Hematopoietic multipotent progenitor cell treated with erythropoietin and hydrocortisone succinate and interleukin-3 and kit ligand, for 6 days (in vitro differentiated cells): ENCODE measurements around the gene AMBRA1.

ENCODE experiments used
- DNase-seq: peaks from one replicate; pipeline ENCODE4 v3.0.0-alpha.2; 2015

Gene AMBRA1

DNA sequence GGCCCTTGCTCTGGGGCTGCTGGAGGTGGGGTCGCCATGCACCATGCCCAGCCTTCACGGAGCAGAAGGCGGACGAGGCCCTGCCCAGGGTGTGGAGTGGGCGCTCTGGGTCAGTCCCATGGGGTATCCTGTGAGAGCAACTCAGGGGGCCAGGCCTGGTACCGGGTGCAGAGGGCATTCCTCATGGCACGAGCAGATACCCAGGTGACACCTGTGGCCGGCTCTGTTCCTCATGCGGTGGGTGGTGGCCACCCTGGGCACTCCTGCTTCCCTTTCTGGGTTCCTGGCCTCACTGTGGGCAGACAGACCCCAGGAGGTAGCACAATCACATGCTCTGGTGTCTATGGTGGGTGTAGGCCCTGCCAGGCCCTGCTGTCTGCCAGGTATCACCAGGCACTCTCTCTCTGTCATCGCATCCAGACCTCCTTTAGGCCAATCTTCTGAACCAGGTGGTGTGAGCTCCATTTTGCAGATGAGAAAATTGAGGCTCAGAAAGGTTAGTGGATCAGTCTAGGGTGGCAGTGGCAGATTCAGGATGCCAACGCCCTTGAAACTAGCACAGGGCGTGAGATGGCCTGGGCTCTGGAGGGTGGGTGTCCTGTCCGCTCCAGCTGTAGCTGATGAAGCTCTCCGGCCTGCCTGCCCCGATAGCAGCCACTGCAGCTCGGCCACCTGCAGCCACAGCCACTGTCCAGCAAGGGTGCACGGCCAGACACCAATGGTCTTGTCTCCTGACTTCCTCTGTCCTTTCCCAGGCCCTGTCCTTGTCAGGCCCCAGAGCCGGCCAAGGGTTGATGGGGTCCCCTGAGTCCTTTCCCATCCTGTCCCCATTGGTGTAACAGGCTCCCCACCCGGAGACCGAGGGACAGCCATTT, 231.4 kb downstream of the AMBRA1 start:
- no peak for DNase-seq

DNA sequence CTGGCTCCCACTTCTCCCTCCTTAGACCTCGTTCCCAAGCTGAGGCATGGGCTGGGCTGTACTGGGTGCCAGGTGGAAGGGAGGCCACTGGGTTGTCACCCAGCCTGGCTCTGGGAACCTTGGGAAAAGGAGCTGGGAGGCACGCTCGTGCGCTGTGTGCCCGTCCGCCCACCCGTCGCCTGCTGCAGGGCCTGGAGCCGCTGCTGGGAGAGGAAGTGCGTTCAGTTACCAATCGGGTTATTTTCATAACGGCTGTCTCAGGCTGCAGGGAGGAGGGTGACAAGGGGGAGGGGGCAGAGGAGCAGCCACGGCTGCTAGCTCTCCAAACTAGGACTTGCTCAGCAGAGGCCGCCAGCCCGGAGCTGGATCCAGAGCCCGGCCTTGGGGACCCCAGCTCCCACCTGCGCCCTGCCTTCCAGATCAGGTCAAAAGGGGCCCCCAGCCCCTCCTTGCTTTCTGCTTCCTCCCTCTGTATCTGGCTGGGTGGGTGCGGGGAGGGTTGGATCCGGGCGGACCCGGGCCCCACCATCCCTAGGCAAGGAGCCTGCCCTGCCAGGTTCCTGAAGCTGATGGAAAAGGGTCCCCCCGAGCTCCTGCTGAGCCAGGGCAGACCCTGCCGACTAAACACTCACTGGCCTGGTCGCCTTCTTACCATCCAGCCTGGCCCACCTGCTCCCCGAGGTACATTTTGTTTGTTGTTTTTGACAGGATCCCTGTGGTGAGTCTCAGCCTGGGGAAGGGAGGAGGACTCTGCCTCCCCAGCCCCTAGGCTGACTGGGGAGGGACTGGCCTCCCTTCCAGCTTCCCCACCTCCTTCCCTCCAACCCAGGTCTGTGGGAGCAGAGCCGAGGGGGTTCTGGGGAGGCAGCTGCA, 232.3 kb downstream of the AMBRA1 start:
- peak; percentile 90 for DNase-seq

DNA sequence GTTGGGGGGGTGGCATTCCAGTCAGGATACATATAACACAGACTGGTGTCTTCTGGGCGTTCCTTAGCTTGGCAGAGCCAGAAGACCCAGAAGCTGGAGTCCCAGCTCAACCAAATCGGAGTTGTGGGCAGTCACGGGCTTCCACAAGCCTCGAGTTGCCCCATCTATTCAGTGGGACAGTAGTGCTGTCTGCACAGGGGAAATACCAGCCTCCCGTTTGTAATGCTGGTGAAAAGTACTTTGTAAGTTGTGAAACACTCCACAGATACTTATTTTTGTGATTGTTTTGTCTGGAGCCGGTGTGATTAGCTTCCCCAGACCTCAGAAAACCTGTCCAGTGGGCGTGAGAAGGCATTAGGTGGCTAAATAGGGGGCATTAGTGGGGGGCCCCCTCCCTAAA, 232.9 kb downstream of the AMBRA1 start:
- DNase-seq: peak; percentile 61

DNA sequence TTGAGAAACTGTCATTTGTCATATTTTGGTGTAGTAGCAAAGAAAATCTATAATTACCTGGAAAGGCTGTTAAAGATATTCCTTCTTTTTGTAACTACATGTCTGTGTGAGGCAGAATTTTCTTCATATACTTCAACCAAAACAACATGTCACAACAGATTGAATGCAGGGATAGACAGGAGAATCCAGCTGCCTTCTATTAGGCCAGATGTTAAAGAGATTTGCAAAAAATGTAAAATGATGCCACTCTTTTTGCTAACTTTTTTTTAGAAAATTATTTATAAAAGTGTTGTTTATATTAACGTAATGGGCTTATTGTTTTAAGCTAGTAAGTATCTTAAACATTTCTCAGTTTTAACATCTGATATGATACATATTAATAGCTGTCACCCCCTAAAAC, 233.9 kb downstream of the AMBRA1 start:
- DNase-seq: no peak

DNA sequence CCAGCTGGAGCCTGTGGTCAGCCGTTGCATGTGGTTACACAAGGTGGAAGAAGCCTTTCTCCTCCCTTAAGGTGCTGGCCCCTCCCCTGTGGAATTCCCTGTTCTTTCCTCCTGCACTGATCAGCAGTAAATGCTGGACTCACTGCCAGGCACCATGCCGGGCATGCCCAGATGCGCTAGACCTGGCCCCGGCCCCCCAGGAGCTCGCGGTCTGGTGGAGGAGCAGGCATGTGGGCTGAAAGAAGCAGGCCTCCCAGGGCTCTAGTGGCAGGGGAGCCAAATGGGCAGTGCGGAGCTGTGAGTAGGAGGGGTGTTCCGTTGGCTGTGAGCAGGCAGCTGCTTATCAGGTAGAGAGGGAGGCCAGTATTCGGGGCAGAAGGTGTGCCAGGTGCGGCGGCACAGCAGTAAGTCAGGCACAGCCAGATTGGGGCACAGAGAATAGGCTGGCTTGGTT, 236.3 kb downstream of the AMBRA1 start:
- no peak for DNase-seq

DNA sequence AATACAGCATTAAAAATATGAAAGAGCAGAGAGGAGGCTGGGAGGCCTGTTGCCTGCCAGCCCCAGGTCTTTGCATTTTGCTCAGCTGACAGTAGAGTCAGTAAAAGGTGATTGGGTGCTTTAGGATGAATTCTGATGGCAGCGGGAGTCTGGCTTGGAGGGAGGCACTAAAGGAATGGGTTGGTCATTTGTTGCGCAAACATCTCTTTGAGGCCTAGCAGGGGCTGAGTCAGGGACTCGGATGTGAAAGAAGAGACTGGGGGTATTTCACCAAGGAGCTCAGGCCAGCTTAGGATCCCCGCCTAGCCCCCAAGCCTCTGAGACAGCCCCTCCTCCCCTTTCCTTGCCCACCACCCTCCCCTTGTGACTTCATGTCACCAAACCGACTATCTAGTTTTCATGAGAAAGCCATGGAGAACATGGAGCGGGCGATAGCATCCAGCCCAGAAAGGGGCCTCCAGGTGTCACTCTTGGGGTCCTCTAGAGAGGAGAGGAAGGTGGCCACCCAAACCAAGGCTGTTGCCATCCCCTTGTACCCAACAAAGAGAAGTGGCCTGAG, 236.8 kb downstream of the AMBRA1 start:
- DNase-seq: peak; percentile 57

DNA sequence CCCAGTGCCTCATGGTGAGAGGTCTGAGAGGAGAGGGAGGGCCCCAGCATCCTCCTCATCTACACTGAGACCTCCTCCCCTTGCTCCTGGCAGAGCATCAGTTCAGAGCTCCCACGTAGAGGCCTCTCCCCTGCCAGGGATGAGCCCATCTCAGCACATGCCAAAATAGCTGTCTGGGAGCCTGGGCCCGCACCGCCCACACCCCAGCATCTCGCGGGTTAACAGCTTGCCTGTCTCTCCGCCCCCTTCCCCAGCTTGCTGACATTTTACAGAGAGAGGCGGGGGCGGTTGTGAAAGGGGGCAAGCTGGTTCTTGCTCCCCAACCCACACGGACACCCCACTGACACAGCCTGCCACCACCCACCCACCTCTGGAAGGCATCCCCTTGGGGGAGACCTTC, 240.1 kb downstream of the AMBRA1 start:
- DNase-seq: no peak

DNA sequence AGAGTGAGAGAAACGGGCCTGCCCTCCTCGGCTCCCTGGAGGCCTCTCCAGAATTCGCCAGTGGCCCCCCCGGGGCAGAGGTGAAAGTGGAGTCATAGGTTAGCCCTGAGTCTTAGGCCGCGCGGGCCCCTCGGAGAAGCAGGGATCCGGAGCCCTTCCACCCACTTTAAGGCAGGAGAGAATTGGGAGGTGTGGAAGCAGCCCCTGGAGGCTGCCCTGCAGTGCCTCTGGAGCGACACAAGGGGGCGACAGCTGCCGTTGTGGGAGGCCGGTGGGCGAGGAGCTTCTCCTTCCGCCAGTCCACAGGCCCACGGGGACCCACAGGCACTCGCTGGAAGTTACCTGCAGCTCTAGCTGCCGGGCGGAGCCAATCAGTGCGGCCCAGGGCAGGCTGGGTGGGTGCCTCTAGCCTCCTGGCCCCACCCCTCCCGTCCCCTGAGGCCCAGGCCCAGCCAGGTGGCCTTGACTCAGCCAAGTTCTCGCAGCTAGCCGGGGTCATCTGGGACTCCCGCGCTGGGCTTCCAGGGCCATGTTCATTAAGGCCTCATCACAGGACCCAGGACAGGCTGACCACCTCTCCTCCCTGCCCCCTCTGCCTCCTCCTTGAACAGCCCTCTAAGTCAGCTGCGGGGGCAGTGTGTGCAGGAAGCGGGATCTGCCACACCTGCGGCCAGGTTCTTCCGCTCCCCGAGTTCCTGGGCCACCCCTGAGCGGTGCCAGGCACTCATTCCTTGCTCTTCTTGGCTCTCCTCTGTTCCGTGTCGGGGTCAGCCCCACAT, 241.6 kb downstream of the AMBRA1 start:
- peak; percentile 76 for DNase-seq

DNA sequence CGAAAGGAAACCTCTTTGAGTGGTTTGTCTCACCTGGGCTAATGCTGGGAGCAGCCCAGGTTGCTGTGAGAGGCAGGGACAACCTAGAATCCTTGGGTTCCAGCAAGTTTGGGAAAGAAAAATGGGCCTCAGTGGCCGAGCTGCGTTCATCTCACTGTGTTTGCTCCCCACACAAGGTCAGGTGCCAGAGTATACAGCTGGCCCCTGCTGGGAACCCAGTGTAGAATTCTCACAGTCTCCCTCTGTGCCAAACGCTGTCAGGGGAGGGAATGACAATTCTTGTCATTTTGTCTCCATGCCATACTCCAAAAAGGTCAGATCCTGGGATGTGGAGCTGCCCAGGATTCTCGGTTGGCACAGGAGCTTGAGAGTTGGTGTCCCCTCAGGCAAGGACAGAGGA, 242.2 kb downstream of the AMBRA1 start:
- no peak for DNase-seq

DNA sequence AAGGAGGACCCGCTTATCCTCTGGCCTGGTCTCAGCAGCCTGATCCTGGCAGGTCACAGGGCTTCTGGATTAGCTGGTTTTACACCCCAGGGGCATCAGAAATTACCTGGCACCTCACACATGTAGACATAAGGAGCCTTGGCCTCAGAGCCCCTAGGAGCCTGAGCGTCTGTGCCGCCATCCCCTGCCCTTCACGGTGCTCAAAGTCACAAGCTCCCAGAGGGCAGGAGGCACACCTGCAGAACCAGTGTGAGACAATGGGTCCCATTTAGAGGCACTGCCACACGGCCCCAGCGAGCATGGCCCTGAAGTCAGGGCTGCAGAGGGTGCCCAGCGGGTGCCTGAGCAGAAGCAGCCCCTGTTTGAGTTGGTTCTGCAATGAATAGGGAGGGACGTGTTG, 242.7 kb downstream of the AMBRA1 start:
- no peak for DNase-seq

DNA sequence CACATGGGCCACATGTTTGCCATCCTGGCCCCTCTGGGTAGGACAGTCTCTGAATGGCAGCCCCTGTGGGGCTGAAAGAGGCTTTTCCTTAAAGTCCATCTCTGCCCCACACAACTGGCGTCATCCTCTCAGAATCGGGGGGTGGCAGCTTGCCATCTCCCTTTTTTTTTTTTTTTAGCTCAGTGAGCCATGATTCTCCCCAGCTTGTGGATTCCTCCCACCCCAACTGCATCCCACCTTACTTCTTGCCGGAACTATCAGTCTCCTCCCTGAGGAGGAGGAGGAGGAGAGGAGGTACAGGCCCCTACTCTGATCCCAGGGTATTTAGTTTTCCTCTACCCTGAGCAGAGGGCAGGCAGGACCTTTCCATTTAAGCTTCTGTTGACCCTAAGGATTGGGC, 243.1 kb downstream of the AMBRA1 start:
- DNase-seq: no peak

DNA sequence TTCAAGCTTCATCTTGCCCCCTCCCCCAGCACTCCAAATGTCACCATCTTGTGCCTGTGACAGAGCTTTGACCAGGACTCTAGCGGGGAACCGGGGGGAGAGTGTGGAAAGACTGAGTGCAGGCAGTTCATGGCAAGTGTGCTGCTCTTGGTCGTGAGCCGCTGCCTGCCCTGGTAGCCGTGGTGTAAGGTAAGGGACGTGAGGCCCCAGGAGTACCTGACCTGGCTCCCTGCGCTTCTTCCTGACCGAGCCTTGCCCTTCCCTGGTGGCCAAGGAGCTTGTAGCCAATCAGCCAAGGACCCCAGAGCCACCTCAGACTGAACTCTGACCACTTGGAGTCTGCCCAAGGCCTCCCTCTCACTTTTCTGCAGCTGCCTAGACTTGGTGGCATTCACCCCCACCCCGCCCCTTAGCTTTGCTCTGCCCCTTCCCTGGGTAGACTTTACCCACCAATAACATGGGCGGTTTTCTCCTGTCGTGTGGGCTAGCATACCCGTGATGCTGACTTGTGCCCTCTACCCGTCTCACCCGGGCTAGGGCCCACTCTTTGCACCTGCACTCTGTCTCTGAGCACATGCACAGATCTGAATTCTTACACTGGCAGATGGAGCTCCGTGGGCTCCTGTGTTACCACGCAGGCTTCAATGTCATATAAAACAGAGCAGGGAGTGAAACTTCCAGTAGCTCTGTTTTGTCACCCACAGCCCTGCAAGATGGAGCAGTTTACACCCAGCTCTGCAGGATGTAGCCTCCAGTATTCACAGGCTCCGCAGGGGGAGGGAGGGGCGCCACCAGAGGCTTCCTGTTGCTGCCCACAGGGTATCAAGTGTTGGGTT, 245.0 kb downstream of the AMBRA1 start:
- DNase-seq: peak; percentile 63

DNA sequence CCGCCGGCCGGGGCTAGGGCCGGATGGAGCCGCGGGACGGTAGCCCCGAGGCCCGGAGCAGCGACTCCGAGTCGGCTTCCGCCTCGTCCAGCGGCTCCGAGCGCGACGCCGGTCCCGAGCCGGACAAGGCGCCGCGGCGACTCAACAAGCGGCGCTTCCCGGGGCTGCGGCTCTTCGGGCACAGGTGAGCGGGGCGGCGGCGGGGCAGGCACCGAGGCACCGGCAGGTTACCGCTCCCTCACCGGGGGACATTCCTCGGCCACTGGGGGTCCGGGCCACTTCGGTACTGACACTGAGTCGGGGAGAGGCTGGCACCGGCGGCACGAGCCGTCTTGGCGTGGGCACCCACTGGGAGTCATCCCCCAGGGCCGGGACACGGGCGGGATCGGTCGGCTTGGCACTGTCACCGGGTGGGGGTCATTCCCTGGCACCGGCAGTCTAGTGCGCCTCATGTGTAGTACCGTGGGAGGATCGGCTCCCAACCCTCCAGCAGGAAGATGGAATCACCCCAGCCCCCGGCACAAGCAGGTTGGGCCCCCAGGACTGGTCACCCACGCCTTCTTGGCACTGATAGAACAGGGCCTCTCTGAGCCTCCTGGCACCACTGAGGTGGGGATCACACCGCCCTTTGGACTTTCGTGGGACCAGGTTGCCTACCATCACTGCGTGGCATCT, 246.0 kb downstream of the AMBRA1 start:
- peak; percentile 41 for DNase-seq

DNA sequence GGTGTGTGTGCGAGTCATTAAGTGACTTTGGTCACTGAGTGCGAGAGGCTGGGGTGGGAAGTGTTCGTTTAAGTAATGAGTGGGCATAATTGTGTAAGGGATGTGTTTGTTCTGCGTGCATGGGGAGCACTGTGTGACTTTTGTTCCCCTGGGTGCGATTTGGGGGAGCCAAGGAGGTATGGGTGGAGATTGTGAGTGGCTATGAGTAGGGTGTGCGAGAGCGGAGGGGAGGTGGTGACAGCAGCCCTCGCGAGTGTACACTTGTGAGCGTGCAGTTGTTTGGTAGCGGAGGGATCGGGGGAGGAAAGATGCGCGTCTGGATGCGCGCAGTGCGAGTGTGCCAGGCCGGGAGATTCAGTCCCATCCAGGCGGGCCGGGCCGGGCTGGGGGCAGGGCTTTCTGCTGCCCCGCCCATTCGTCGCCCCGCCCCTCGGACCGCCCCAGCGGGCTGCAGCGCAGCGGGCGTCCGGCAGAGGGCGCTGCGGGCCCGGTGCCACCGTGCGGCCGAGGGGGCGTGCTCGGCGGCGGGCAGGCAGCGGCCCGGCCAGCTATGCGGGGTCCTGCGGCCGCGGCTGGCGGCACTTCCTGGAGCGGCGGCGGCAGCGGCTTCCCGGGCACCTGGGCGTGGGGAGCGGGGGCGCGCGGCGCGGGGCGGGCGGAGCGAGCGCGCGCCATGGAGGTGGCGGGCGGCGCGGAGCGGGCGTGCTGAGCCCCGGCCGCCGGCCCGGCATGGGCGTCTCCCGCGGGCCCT, 246.8 kb downstream of the AMBRA1 start, which contains the start of gene DGKZ:
Gene DGKZ (plus strand): TSS at position 578 of the 751 bp plus-strand sequence. CDS start 197 bp downstream, outside the sequence.
- DNase-seq: peak; percentile 86
